ENCODE results near the gene OR52L1. TPM values are rescaled to one million over a fixed set of nuclear protein-coding genes. Genes with fewer than 3 reads are reported as not detected.

OR52L1 gene
- polyA plus RNA-seq (2011; rRNA removed) (not detected in 2 replicates), polyA minus RNA-seq (2011; rRNA and poly(A)+ RNA removed) (not detected in 2 replicates)

GRCh38 chr11:5986885-5987284 is at the start of gene OR52L1:
Gene OR52L1, minus strand, starts transcription at chr11:5986985. Its CDS starts 55 bp downstream, at chr11:5986930.
- no peak for TF ChIP-seq CTCF (IDR thresholded peaks at IDR 0.05; ENCODE audit: low read depth, low read length)
- H3K9me3 ChIP-seq (ENCODE audit: control insufficient read depth, insufficient read depth, low read length) = peaks cover 11% of the 10 kb centered on the region; the same call in 1 of the 2 replicates
- ChIA-PET CTCF (interaction anchor here (0.6 kb wide), 1 partner anchor 477 kb away, joined by 3 read pairs; no protein-coding TSS in a partner anchor), POLR2A (no interaction called here)
- no peak within 1 kb of the TSS for H3K27ac ChIP-seq (ENCODE audit: low read depth, low read length)
- no peaks in the 10 kb centered on the region for H3K27me3 ChIP-seq (ENCODE audit: control insufficient read depth, insufficient read depth, low read length)
- H3K4me3 ChIP-seq (ENCODE audit: low read depth, low read length) = no peak within 1 kb of the TSS
- DNase-seq (ENCODE audit: low read depth, low spot score) = no peak

GRCh38 chr11:6030708-6031405 is 44.1 kb upstream of the OR52L1 start, which contains the start of gene OR56A1:
Gene OR56A1, minus strand, starts transcription at chr11:6030758. Its CDS starts 3,066 bp downstream, at chr11:6027692.
- ChIA-PET CTCF (interaction anchor here (1.8 kb wide), 1 partner anchor 332 kb away, joined by 5 read pairs; no protein-coding TSS in a partner anchor), POLR2A (no interaction called here)
- no peak for TF ChIP-seq CTCF (IDR thresholded peaks at IDR 0.05; ENCODE audit: low read depth, low read length)
- no peaks in the 10 kb centered on the region for H3K9me3 ChIP-seq (ENCODE audit: control insufficient read depth, insufficient read depth, low read length)
- DNase-seq (ENCODE audit: low read depth, low spot score) = no peak
- no peak within 1 kb of the TSS for H3K27ac ChIP-seq (ENCODE audit: low read depth, low read length)
- H3K27me3 ChIP-seq (ENCODE audit: control insufficient read depth, insufficient read depth, low read length) = no peaks in the 10 kb centered on the region
- no peak within 1 kb of the TSS for H3K4me3 ChIP-seq (ENCODE audit: low read depth, low read length)

GRCh38 chr11:6027501-6027900 is 40.7 kb upstream of the OR52L1 start:
- H3K9me3 ChIP-seq (ENCODE audit: control insufficient read depth, insufficient read depth, low read length) = no peaks in the 10 kb centered on the region
- TF ChIP-seq CTCF (IDR thresholded peaks at IDR 0.05; ENCODE audit: low read depth, low read length) = no peak
- no peak overlapping the region for H3K4me3 ChIP-seq (ENCODE audit: low read depth, low read length)
- CTCF ChIA-PET = no interaction called here
- POLR2A ChIA-PET = no interaction called here
- no peak overlapping the region for H3K27ac ChIP-seq (ENCODE audit: low read depth, low read length)
- no peaks in the 10 kb centered on the region for H3K27me3 ChIP-seq (ENCODE audit: control insufficient read depth, insufficient read depth, low read length)
- no peak for DNase-seq (ENCODE audit: low read depth, low spot score)

- no peak for TF ChIP-seq CTCF (IDR thresholded peaks at IDR 0.05; ENCODE audit: low read depth, low read length)
- CTCF ChIA-PET = interaction anchor here (1.1 to 2.5 kb wide), 3 partner anchors 291 to 338 kb away, joined by 3 to 14 read pairs (median 5); no protein-coding TSS in a partner anchor
- Histone ChIP-seq H3K27ac (ENCODE audit: low read depth, low read length) (no peak overlapping the region), H3K27me3 (ENCODE audit: control insufficient read depth, insufficient read depth, low read length) (no peaks in the 10 kb centered on the region), H3K9me3 (ENCODE audit: control insufficient read depth, insufficient read depth, low read length) (no peaks in the 10 kb centered on the region), H3K4me3 (ENCODE audit: low read depth, low read length) (no peak overlapping the region)
- DNase-seq (ENCODE audit: low read depth, low spot score) = no peak
- POLR2A ChIA-PET = no interaction called here
Measured at GRCh38 chr11:6025056-6025455, 38.3 kb upstream of the OR52L1 start.

- POLR2A ChIA-PET = no interaction called here
- peak; percentile 45 for TF ChIP-seq CTCF (IDR thresholded peaks at IDR 0.05; ENCODE audit: low read depth, low read length)
Measured at GRCh38 chr11:6022956-6023355, 36.2 kb upstream of the OR52L1 start.

More at GRCh38 chr11:6022956-6023355, 36.2 kb upstream of the OR52L1 start:
- no peak for DNase-seq (ENCODE audit: low read depth, low spot score)
- no peaks in the 10 kb centered on the region for H3K9me3 ChIP-seq (ENCODE audit: control insufficient read depth, insufficient read depth, low read length)
- no peak overlapping the region for H3K27ac ChIP-seq (ENCODE audit: low read depth, low read length)
- H3K27me3 ChIP-seq (ENCODE audit: control insufficient read depth, insufficient read depth, low read length) = no peaks in the 10 kb centered on the region
- no peak overlapping the region for H3K4me3 ChIP-seq (ENCODE audit: low read depth, low read length)
- CTCF ChIA-PET = interaction anchor here (0.6 to 3.4 kb wide), 7 partner anchors 13 to 340 kb away, joined by 3 to 38 read pairs (median 7); no protein-coding TSS in a partner anchor

All from AG04450 (cell line).